Measurements from ENCODE around the gene YBX2.

DNA sequence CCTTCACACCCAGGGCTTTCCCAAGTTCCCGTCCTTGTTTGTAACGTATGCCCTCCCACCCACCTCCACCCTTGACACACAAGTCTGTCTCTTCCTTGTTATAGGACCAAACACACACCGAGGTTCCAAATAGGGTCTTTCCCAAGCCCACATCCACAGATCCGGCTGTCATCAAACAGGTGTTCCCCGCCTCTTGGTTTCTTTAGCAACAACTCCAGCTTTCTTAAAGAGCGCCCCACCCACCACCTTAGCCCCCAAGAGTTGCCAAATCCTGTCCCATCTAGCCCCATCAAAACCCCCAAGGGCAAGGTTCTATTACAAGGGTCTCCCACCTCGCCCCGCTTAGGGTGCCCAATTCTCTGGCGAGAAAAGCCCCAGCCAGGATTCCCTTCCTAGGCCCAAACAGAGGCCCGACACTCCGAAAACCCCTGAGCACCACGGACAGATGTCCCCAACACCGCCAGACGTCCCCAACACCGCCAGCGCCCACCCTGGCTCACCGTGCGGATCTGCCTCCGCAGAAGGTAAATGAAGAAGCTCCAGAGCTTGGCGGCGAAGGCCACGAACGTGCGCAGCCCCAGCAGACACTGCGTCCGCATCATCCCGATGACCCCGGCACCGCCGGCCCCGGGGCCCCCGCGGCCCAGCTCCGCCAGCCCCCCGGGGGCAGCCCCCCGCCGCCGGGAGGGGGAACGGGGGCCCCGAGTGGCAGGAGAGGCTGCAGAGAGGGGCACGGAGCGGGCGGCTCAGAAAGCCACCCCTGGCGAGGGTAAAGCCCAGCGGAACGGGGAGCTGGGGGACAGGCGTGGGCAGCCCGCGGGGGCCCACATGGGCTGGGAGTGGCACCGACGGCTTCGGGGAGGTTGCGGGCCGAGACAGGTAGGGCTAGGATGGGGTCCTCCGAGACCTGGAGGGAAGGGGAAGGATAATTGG is 43.5 kb downstream of the YBX2 start:
- peak in 1 of 3 donors; percentile 3 for TF ChIP-seq POLR2AphosphoS5 (IDR thresholded peaks at IDR 0.05)
- TF ChIP-seq, protein P1, sequence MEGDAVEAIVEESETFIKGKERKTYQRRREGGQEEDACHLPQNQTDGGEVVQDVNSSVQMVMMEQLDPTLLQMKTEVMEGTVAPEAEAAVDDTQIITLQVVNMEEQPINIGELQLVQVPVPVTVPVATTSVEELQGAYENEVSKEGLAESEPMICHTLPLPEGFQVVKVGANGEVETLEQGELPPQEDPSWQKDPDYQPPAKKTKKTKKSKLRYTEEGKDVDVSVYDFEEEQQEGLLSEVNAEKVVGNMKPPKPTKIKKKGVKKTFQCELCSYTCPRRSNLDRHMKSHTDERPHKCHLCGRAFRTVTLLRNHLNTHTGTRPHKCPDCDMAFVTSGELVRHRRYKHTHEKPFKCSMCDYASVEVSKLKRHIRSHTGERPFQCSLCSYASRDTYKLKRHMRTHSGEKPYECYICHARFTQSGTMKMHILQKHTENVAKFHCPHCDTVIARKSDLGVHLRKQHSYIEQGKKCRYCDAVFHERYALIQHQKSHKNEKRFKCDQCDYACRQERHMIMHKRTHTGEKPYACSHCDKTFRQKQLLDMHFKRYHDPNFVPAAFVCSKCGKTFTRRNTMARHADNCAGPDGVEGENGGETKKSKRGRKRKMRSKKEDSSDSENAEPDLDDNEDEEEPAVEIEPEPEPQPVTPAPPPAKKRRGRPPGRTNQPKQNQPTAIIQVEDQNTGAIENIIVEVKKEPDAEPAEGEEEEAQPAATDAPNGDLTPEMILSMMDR (IDR thresholded peaks at IDR 0.05 in 8 of 11, conservative IDR thresholded peaks at IDR 0.05 in 3 of 11) = no peak

Measured in spleen (tissue), 7 donors.